SU-DHL-6 (cell line): Measurements from ENCODE around the gene CLEC18A.

ENCODE experiments used
- H2AFZ ChIP-seq: fragments of 200-600 bp; sonication (generic); 2 replicates; pipeline ENCODE4 v1.6.1; 2014; ENCODE audit warnings: low read depth, mild to moderate bottlenecking, moderate library complexity, mixed read lengths, antibody characterized with exemption, low read length; ENCODE audit not compliant: severe bottlenecking
- H3F3A ChIP-seq: fragments of 200-600 bp; shearing (Covaris generic); 2 replicates; pipeline ENCODE4 v1.6.0; 2016; ENCODE audit warnings: antibody characterized with exemption, mild to moderate bottlenecking; ENCODE audit not compliant: insufficient read depth
- H3K27ac ChIP-seq: fragments of 200-600 bp; sonication (generic); 2 replicates; pipeline ENCODE4 v1.5.1; 2016; ENCODE audit warnings: low read depth, mild to moderate bottlenecking, low read length, moderate library complexity, mixed read lengths
- H3K27me3 ChIP-seq: fragments of 200-600 bp; sonication (generic), shearing (Covaris generic); 2 replicates; pipeline ENCODE4 v1.6.0; 2014; ENCODE audit warnings: mild to moderate bottlenecking, low read length
- H3K36me3 ChIP-seq: fragments of 200-600 bp; sonication (generic); 2 replicates; pipeline ENCODE4 v1.6.1; 2014; ENCODE audit warnings: mild to moderate bottlenecking, low read length, mixed read lengths
- H3K4me2 ChIP-seq: fragments of 300-600, 200-600 bp; shearing (Covaris generic), sonication (generic); 2 replicates; pipeline ENCODE4 v1.6.0; 2014; ENCODE audit warnings: low read length, low read depth, mild to moderate bottlenecking; ENCODE audit not compliant: poor library complexity, severe bottlenecking
- H3K4me3 ChIP-seq: fragments of 200-600 bp; sonication (generic); 2 replicates; pipeline ENCODE4 v1.5.1; 2014; ENCODE audit warnings: antibody characterized with exemption, low read length, mild to moderate bottlenecking, mixed read lengths; ENCODE audit not compliant: insufficient read depth, poor library complexity, severe bottlenecking
- H3K79me2 ChIP-seq: fragments of 200-600 bp; sonication (generic); 2 replicates; pipeline ENCODE4 v1.6.1; 2014; ENCODE audit warnings: mild to moderate bottlenecking, low read length, moderate library complexity; ENCODE audit not compliant: insufficient read depth
- H3K9ac ChIP-seq: fragments of 200-600 bp; sonication (generic); 2 replicates; pipeline ENCODE4 v1.7.0; 2014; ENCODE audit warnings: mild to moderate bottlenecking, low read length
- H3K9me2 ChIP-seq: fragments of 200-600 bp; sonication (generic); replicated peaks from 2 replicates; pipeline ENCODE4 v1.6.1; 2014; ENCODE audit warnings: low read length; ENCODE audit not compliant: insufficient read depth
- H3K9me3 ChIP-seq: fragments of 200-600 bp; sonication (generic); 2 replicates; pipeline ENCODE4 v1.6.1; 2014; ENCODE audit warnings: low read length, mixed read lengths; ENCODE audit not compliant: insufficient read depth
- H4K20me1 ChIP-seq: fragments of 200-600 bp; sonication (generic); 2 replicates; pipeline ENCODE4 v1.6.1; 2014; ENCODE audit warnings: low read depth, mild to moderate bottlenecking, antibody characterized with exemption, low read length, moderate library complexity, mixed read lengths
- EZH2phosphoT487 ChIP-seq: fragments of 200-600 bp; sonication (generic), shearing (Covaris generic); conservative IDR thresholded peaks from 2 replicates; pipeline ENCODE4 v1.6.1; 2018; ENCODE audit warnings: mild to moderate bottlenecking, antibody characterized with exemption, low read length, moderate library complexity, mixed read lengths
- TF ChIP-seq, protein P1 (sequence below): fragments of 200-600 bp; sonication (generic); IDR thresholded peaks from one replicate; pipeline ENCODE4 v1.5.1; 2017; ENCODE audit warnings: antibody characterized with exemption, mild to moderate bottlenecking, low read length, moderate library complexity; ENCODE audit not compliant: insufficient read depth, poor library complexity, severe bottlenecking

CLEC18A gene

DNA sequence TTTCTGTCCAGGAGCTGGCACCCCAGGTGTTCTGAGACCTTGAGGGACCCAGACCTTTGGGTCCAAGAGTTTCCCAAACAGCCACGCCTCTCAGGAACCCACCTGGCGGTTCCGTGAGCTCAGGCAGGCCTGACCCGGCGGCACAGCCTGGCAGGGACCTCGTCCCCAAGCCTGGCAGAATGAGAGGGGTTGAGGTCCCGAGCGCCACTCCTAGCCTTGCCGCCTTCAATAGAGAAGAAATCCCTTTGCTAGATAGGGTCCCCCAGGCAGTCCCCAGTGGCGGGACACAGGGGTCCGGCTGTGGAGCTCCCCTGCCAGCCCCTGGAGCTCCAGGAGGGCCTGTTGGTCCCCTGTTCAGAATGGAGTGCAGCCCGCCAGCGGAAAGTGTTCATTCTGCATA is 10.5 kb upstream of the CLEC18A start:
- TF ChIP-seq, protein P1, sequence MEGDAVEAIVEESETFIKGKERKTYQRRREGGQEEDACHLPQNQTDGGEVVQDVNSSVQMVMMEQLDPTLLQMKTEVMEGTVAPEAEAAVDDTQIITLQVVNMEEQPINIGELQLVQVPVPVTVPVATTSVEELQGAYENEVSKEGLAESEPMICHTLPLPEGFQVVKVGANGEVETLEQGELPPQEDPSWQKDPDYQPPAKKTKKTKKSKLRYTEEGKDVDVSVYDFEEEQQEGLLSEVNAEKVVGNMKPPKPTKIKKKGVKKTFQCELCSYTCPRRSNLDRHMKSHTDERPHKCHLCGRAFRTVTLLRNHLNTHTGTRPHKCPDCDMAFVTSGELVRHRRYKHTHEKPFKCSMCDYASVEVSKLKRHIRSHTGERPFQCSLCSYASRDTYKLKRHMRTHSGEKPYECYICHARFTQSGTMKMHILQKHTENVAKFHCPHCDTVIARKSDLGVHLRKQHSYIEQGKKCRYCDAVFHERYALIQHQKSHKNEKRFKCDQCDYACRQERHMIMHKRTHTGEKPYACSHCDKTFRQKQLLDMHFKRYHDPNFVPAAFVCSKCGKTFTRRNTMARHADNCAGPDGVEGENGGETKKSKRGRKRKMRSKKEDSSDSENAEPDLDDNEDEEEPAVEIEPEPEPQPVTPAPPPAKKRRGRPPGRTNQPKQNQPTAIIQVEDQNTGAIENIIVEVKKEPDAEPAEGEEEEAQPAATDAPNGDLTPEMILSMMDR, result no peak
- TF ChIP-seq EZH2phosphoT487, result no peak
- H3K27ac ChIP-seq, result no peak overlapping the region
- no peaks in the 10 kb centered on the region for H3K36me3 ChIP-seq

DNA sequence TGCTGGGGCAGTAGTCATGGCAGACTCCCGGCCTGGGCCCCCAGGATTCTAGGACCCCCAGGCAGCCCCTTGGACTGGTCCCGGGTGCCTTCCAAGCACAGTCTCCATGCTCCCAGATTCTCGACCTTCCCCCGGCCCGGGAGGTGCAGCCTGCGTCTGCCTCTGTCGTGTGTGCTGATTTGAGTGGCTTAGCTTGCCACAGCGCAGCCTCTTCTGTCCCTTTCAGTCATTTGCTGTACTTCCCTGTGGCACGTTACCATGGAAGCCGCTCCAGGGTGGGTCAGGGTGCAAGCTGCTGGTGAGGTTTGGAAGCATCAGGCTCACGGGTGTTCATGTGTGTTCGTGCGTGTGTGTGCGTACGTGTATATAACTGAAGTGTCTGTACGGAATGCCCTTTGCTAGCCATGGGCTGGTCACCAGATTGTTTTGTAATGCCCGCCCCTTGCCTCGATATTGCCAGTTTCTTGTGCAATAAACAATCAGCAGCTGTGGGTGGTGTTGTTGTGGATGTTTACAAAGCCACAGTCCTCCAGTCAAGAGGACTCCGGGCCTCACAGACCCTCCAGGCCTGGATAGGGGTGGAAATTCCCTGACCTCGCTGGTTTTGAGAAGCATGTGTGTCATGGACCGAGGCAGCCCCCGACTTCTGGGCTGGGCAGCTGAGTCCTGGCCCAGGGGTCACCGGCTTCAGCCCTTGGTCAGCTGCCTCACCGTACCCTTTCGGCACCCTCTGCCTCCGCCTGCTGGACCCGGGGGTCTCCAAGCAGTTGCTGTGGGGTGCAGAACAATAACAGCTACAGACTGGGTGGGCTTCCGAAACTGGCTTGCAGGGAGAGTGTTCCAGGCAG is 9.7 kb upstream of the CLEC18A start:
- H3K27ac ChIP-seq, result no peak overlapping the region
- no peaks in the 10 kb centered on the region for H3K27me3 ChIP-seq
- H3K79me2 ChIP-seq, result no peaks in the 10 kb centered on the region
- no peaks in the 10 kb centered on the region for H3F3A ChIP-seq
- no peaks in the 10 kb centered on the region for H3K36me3 ChIP-seq
- TF ChIP-seq, protein P1, result no peak
- TF ChIP-seq EZH2phosphoT487, result no peak
- H3K9me2 ChIP-seq, result no peaks in the 10 kb centered on the region
- no peak overlapping the region for H3K9ac ChIP-seq
- no peaks in the 10 kb centered on the region for H3K9me3 ChIP-seq
- H3K4me3 ChIP-seq, result no peak overlapping the region
- H2AFZ ChIP-seq, result no peak overlapping the region
- H3K4me2 ChIP-seq, result no peak overlapping the region
- no peaks in the 10 kb centered on the region for H4K20me1 ChIP-seq

More for the DNA sequence above, 10.5 kb upstream of the CLEC18A start:
- Histone ChIP-seq H3F3A (no peaks in the 10 kb centered on the region), H3K9me3 (no peaks in the 10 kb centered on the region), H3K27me3 (no peaks in the 10 kb centered on the region), H3K4me3 (no peak overlapping the region), H3K4me2 (no peak overlapping the region), H4K20me1 (no peaks in the 10 kb centered on the region), H2AFZ (no peak overlapping the region), H3K79me2 (no peaks in the 10 kb centered on the region), H3K9me2 (no peaks in the 10 kb centered on the region), H3K9ac (no peak overlapping the region)

DNA sequence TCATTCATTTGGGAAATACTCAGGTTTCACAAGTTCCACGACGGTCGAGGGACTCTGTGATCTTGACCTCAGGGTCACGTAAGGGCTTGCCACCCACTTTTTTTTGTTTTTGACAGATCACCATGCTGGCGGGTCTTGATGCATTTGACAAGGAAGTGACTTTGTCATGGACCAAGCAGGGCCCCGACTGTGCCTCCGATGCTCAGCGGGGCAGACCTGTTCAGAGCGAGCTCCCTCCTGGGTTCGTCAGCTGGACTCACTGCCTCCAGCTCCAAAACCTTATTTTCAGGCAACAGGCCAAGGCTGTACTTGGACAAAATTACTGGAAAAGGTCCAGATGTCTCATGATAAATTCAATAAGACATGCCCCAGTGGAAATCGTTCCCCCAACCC is 9.0 kb upstream of the CLEC18A start:
- no peaks in the 10 kb centered on the region for H4K20me1 ChIP-seq
- no peak overlapping the region for H2AFZ ChIP-seq
- H3K36me3 ChIP-seq, result no peaks in the 10 kb centered on the region
- H3K4me2 ChIP-seq, result no peak overlapping the region
- H3K27ac ChIP-seq, result no peak overlapping the region
- H3K4me3 ChIP-seq, result no peak overlapping the region
- no peaks in the 10 kb centered on the region for H3K27me3 ChIP-seq
- no peaks in the 10 kb centered on the region for H3K9me2 ChIP-seq
- H3K79me2 ChIP-seq, result no peaks in the 10 kb centered on the region
- H3K9ac ChIP-seq, result no peak overlapping the region
- TF ChIP-seq EZH2phosphoT487, result no peak
- TF ChIP-seq, protein P1, result no peak
- H3K9me3 ChIP-seq, result no peaks in the 10 kb centered on the region
- H3F3A ChIP-seq, result no peaks in the 10 kb centered on the region
